Fibroblast of mammary gland (primary cell): ENCODE measurements around the gene TXLNA.
A peak's percentile ranks its signal among the peaks of the same experiment; 100 is the strongest.

Experiments
- DNase-seq: peaks from one replicate; pipeline ENCODE4 v3.0.0-alpha.2; 2010; ENCODE audit warnings: low read depth
- H3K4me3 ChIP-seq: 2 replicates; pipeline ENCODE4 v1.5.1; 2011; ENCODE audit warnings: low read depth, mild to moderate bottlenecking, low read length, moderate library complexity; ENCODE audit not compliant: control insufficient read depth
- TF ChIP-seq, protein P1 (sequence below): conservative IDR thresholded peaks from 2 replicates; pipeline ENCODE4 v1.5.1; 2011; ENCODE audit warnings: low read depth, low read length, inconsistent platforms; ENCODE audit not compliant: control insufficient read depth, insufficient read depth

TXLNA gene

DNA sequence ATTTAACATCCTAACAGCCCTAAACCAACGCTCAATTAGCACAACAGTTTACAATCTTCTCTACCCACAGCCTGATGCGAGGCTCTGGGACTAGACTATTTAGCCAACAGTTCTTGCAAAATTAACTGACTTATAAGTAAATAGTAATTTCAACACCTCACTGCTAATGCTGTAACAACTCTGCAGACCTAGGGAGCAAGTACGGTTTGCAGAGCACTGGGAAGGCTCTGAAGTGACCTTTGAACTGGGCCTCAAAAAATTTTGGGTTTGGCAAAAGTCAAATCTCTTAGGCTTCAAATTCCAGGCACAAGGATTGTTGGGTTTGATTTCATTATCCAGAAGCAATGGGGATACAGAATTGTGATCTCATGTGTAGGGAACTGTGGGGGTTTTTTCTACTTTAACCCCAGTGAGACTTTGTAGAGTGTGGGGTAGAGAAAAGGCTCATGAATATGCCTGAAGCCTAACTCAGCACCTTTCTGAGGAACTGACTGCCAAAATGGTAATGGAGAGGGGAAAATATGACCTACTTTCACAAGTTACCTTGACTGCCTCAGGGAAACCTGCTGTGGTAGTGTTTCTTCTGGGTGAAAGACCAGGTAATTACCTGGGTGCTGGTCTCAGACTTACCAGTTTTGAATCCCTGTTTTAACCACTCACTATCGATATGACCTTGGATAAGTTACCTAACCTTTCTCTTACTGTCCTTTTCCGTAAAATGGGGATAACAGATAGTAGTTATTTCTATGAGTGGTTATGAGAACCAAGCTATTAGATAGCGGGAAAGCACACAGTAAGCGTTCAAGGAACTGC is 889 bp upstream of the TXLNA start:
- TF ChIP-seq, protein P1, sequence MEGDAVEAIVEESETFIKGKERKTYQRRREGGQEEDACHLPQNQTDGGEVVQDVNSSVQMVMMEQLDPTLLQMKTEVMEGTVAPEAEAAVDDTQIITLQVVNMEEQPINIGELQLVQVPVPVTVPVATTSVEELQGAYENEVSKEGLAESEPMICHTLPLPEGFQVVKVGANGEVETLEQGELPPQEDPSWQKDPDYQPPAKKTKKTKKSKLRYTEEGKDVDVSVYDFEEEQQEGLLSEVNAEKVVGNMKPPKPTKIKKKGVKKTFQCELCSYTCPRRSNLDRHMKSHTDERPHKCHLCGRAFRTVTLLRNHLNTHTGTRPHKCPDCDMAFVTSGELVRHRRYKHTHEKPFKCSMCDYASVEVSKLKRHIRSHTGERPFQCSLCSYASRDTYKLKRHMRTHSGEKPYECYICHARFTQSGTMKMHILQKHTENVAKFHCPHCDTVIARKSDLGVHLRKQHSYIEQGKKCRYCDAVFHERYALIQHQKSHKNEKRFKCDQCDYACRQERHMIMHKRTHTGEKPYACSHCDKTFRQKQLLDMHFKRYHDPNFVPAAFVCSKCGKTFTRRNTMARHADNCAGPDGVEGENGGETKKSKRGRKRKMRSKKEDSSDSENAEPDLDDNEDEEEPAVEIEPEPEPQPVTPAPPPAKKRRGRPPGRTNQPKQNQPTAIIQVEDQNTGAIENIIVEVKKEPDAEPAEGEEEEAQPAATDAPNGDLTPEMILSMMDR: no peak
- no peak for DNase-seq

DNA sequence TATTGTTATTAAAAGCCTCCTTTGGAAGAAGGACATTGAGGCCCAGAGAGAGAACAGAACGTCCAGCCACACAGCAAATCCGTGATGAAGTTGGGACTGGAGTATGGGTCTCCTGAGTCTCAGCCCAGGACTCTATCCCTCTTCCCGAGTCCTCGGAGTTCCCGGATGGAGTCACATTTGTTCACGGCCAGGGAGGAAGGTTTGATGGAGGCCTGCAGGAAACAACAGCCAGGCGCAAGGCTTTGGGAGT is 357 bp upstream of the TXLNA start:
- no peak for DNase-seq
- peak overlapping the region; percentile 48 for H3K4me3 ChIP-seq
- TF ChIP-seq, protein P1: no peak

More for the DNA sequence above, 889 bp upstream of the TXLNA start:
- H3K4me3 ChIP-seq: peak overlapping the region; percentile 48

DNA sequence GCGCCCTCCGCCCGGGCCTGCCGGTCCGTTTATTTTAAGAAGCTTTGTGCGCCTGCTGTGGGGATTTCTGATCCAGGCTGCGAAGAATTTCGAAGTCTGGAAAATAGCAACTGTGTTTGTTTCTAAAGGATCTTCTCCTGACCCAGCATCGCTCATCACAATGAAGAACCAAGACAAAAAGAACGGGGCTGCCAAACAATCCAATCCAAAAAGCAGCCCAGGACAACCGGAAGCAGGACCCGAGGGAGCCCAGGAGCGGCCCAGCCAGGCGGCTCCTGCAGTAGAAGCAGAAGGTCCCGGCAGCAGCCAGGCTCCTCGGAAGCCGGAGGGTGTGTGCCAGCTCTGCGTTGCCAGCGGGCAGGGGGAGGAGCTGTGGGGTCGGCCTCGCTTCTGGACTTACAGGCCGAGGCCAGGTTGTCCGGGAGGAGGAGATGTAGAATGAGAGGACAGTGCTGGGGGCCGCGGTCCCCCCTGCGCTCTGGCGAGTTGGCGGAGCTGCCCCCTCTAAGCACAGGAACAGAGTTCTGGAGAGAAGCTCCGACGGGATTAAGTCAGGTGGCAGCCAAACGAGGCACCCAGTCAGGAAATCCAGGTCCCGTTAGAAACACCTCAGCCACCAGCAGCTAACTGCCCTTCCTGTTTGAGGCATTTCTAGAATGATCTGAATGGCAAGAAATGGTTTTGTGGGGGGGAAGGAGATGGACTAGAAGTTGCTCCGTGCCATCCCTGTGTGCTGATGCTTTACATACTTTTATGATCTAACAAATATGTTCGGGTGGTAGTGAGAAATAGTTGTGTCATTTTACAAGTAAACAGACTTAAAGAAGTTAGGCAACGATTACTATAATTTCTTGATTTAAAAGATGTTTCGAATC is 948 bp downstream of the TXLNA start:
- DNase-seq: peak; percentile 43
- TF ChIP-seq, protein P1: no peak
- H3K4me3 ChIP-seq: peak overlapping the region; percentile 64

DNA sequence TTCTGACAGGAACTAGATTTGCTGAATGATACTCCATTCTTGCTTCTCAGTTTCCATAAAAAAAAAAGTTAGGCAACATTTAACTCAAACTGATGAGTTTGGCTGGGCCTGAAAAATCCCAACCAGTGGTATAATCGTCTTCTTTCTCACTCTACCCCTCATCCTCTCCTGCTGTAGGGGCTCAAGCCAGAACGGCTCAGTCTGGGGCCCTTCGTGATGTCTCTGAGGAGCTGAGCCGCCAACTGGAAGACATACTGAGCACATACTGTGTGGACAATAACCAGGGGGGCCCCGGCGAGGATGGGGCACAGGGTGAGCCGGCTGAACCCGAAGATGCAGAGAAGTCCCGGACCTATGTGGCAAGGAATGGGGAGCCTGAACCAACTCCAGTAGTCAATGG is 1.6 kb downstream of the TXLNA start:
- H3K4me3 ChIP-seq: peak overlapping the region; percentile 64
- TF ChIP-seq, protein P1: no peak
- DNase-seq: no peak

DNA sequence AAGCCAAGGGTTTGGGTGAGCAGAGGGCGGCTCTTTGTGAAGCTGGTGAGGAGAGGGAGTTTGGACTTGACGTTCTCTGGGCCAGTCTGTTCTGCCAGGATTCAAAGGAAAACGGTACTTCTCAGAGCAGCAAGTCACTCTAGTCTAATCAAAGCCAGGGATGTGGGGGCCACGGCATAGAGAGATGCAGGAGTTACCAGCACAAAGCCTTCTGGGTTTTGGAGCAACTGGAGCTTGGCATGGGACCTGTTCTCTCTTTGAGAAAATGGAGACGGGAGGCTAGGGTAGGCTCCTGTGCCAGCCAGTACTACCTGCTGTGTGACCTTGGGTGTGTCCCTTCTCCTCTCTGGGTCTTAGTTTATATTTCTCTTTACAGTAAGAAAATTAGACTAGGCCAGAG is 2.1 kb downstream of the TXLNA start:
- H3K4me3 ChIP-seq: peak overlapping the region; percentile 64
- DNase-seq: no peak
- TF ChIP-seq, protein P1: no peak

DNA sequence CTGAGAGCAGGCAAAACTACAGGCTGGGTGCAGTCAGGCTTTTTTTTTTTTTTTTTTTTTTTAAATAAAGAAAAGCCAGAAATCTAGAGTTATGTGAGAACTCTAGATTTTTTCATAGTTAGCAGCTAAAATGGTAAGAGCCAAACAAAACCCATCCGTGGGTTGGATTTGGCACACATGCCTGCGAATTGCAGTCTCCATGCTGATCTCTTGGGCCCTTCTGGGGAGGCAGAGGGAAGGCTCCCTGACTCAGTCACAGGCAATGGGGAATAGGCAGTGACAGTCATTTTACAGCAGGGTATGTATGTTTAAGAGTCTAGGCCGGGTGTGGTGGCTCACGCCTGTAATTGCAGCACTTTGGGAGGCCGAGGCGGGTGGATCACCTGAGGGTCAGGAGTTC is 2.6 kb downstream of the TXLNA start:
- peak; percentile 56 for DNase-seq
- TF ChIP-seq, protein P1: no peak

More for the DNA sequence above, 2.6 kb downstream of the TXLNA start:
- peak overlapping the region; percentile 64 for H3K4me3 ChIP-seq
